Stimulated activated CD4-positive, alpha-beta T cell treated with anti-CD3 and anti-CD28 coated beads, Interleukin-4, amount 100 ng/mL, for 1 hour (primary cell): ENCODE data around the gene HSD17B8.
"Not testable (repeated sequence)": the region's sequence is repeated elsewhere in the genome, so short reads cannot be mapped to it uniquely, and the experiment has no call there.

Experiments used
- DNase-seq: peaks from one replicate; pipeline ENCODE4 v3.0.0-alpha.2; 2020

The HSD17B8 gene

DNA sequence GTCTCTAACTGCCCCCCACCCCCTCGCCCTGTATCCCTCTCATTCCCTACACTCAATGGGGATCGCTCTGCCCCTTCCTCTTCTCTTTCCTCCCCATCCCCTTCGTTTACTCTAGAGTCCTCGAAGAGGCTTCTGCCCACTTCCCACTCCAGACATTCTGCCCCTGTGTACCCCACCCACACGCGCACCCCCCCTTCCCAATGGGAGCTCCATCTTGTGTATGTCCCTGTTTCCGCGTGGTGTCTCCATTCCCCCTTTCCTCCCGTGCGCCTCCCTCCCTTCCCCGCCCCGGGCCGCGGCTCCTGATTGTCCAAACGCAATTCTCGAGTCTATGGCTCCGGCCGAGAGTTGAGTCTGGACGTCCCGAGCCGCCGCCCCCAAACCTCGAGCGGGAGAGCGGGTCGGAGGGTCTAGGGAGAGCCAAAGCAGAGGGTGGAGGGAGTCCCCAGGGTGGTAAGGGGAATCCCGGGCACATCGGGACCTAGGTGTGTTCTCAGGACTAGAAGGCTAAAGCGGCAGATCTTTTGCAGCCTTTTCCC, 3.2 kb downstream of the HSD17B8 start:
- peak; percentile 28 for DNase-seq

DNA sequence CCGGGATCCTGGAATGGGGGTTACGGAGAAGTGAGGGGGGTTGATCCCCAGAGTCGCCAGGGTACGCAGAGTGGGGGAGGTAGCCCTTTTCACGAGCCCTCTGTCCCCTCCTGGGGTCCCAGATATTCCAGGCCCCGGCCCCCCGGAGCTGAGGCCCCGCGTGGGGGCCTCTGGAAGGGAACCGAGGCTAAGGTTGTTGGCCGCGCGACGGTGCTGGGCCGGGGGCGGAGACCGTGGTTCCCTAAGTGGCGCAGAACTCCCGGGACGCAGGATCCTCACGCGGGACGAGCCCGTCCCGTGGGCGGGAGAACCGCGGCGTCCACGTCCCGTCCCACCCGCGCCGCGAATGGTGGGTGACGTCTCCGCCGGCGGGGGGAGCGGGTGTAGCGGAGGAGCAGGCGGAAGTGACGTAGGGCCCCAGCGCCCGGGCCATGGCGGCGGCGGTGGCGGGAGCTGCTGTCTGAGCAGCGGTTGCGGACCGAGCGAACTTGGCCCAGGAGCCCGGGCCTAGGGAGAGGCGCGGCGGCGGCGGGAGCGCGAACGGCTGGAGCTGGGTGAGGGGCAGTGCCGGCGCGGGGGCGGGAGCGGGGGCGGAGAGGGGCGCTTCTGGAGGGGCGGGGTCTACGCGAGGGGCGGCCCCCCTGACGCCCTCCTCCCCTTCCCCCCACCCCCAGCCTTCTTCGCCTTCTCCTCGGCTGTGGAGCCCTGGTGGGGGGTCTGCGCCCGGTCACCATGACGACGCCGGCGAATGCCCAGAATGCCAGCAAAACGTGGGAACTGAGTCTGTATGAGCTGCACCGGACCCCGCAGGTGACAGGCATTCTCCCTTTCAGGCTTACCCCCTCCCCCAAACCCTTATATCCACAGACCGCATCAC, 3.9 kb downstream of the HSD17B8 start, which contains the start of gene RING1:
RING1 (plus strand) TSS at position 410 of the 877 bp plus-strand sequence; CDS start at position 733, 323 bp downstream.
- peak; percentile 90 for DNase-seq

DNA sequence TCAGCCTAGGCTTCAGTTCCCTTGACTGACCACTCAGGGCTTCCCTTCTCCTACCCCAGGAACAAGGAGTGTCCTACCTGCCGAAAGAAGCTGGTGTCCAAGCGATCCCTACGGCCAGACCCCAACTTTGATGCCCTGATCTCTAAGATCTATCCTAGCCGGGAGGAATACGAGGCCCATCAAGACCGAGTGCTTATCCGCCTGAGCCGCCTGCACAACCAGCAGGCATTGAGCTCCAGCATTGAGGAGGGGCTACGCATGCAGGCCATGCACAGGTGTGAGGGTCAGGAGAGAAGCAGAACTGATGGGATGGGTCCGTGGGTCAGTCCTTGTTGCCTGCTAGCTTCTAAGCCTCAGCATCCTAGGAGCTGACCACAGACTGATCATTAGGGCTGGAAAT, 5.4 kb downstream of the HSD17B8 start:
- no peak for DNase-seq

DNA sequence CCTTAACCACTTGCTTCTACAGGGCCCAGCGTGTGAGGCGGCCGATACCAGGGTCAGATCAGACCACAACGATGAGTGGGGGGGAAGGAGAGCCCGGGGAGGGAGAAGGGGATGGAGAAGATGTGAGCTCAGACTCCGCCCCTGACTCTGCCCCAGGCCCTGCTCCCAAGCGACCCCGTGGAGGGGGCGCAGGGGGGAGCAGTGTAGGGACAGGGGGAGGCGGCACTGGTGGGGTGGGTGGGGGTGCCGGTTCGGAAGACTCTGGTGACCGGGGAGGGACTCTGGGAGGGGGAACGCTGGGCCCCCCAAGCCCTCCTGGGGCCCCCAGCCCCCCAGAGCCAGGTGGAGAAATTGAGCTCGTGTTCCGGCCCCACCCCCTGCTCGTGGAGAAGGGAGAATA, 6.7 kb downstream of the HSD17B8 start:
- no peak for DNase-seq

DNA sequence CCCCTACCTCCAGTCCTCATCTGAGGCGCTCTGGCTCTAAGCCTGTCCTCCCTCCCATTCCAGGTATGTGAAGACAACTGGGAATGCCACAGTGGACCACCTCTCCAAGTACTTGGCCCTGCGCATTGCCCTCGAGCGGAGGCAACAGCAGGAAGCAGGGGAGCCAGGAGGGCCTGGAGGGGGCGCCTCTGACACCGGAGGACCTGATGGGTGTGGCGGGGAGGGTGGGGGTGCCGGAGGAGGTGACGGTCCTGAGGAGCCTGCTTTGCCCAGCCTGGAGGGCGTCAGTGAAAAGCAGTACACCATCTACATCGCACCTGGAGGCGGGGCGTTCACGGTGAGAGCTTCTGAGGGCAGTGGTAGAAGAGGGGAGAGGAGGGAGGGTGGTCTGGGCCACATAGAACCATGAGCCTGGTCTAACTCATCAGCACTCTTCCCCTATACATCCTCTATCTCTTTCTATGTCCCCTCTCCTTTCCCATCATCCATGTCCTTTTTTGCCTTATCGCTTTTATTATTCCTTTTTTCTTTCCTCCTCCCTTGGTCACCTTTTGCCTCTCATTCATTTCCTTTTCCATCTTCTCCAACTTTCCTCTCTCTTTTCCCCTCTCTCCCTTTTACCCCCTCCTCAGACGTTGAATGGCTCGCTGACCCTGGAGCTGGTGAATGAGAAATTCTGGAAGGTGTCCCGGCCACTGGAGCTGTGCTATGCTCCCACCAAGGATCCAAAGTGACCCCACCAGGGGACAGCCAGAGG, 7.4 kb downstream of the HSD17B8 start:
- DNase-seq: no peak

DNA sequence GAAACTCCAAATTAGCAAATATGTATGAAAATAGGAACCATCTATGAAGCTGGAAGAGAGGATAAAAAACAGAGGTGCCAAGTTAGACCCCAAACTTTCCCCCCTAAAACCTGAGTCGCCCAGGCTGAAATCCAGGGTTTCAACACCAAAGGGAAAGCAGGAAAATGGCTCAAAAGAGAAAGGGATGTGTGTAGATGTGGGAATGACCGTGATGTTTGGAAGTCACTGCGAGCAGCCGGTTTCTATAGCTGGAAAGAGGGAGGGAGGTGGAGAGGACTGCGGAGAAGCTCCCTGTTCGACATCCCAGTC, 8.4 kb downstream of the HSD17B8 start:
- DNase-seq: no peak

DNA sequence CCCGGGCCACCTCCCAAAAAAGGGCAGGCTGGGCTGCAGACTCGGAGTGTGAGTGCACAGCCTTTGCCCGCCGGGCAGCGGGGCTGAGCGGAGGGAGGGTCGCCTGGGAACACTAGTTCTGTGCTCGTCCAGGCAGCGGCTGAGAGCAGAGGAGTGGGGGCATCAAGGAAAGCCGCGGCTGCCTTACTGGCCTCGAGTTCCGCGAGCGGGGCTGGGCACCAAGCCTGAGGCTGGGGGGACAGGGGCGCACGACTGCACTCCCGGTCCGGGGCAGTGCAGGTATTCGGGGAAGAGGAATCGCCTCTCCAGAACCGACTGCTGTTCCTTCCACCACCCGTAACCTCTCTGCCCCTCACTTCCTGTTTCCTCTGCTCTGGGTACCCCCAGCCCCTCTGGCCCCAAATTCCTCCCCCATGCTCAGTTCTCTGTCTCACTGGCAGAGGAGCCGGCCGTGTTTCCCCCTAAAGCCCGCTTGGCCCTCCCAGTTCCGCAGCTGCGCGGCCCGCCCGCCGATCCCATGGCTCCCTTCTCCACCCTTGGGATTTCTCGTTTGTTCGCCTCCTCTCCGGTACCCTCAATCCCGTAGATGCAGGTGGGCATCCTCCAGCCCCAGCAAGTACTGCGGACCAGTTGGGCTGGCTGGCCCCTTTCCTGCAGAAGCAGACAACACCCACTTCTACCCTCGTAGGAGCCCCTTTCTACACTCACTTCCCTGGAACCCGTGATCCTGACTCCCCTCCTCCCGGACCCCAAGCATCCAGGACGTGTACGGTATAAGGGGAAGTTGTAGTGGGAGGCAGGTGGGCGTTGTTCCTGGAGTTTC, 8.9 kb downstream of the HSD17B8 start:
- peak; percentile 22 for DNase-seq

DNA sequence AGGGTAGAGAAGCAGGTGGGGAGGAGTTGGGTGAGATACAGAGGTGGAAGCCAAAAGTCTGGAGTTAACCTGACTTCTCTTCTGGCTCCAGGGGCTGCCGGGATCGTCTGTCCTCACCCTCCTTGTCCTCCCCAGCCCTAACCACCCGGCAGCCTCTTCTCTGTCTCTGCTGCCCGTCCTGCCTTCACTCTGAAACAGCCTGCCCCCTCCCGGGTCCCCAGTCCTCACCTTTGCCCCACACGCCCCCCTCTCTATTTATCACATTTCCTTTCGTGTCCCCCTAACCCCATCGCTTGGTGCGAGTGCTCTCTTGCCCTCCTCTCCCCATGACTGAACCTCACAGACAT, 9.5 kb downstream of the HSD17B8 start:
- DNase-seq: no peak

DNA sequence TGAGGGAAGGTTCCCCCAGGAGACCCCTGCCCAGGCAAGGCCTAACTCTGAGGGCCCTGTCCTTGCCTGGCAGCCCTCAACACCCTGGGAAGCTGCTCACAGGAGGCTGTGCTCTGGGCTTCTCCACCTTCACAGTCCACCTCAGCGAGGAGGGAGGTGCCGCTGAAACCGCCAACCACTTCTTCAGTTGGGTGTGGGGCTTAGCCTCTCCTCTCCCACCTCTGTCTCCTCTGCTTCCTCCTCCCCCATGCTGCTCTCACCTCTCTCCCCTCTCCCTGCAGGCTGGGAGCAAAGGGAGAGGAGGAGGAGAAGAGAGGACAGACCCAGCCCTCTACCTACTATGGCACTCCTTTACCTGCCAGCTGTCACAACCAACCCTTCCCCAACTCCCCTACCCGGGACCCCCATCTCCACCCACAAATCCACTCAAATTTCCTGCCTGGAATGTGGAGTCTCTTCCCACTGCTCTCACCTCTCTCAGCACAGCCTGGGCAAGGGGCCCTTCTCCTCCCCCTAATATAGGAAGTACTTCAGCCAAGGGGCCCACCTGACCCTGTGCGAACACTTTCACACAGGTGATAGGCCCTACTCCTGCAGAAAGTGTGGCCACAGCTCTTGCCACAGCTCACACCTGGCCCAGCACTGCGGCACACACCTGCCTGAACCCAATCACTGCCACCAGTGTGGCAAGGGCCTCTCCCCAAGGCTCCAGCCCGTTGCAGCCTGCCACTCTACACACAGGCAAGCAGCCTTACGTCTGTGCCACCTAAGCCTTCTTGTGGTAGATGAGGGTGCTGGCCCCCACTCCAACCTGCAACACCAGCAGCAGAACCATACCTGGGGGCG, 11.0 kb downstream of the HSD17B8 start:
- DNase-seq: no peak

DNA sequence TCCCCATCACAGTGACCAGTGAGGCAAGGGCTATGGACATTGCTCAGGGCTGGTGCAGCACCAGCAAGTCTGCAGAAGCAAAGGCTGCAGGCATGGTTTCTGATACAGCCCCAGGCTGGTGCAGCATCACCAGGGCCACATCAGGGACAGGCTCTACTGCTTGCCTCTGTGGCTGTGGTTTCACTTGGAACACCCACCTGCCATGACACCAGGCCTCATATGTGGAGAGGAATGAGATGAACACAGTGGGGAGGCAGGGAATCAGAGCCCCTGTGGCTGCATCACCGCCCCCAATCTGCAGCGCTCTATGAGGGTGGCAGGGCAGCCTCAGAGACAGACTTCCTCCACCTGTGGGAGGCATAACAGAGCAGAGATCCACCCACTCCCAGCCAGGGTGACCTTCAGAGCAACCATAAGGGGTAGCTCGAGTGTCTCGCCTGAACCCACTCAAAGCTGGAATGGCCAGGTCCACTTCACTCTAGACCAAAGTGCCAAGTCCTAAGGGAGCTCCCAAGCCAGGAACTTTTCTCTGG, 11.7 kb downstream of the HSD17B8 start:
- no peak for DNase-seq

DNA sequence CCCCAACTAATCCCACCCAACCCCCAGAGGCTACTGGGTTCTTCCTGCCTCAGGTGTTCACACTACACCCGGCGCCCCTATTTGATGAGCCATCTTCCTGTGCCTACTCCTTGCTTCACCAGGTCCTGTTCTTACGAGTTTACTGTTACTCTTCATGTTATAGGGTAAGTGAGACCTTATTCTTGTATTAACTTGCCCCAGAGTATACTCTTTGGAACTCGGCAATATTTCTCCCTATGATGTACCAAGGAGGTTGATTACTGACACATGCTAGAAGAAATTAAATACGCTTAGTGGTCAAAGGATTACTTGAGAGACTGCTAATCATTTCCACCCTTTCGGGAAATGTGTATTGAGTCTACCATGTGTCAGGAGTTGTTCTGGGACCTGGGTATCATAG, 12.8 kb downstream of the HSD17B8 start:
- no peak for DNase-seq

DNA sequence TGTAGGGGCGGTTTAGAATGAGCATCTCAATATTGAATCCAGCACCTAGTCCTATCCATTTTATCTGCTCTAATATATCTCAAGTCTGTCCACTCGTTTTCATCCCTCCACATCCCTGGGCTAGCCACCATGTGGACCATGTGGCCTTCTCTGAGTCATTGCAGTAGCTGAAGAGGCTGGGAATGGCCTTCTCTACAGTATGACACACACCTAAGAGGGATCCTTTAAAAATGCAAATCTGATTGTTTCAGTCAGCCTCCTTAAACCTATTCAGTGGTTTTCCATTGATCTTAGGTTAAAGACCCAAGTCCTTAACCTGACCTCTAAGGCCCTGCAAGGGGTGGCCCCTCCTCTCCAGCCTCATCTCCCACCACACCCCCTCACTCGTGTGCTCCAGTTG, 13.2 kb downstream of the HSD17B8 start:
- DNase-seq: no peak

DNA sequence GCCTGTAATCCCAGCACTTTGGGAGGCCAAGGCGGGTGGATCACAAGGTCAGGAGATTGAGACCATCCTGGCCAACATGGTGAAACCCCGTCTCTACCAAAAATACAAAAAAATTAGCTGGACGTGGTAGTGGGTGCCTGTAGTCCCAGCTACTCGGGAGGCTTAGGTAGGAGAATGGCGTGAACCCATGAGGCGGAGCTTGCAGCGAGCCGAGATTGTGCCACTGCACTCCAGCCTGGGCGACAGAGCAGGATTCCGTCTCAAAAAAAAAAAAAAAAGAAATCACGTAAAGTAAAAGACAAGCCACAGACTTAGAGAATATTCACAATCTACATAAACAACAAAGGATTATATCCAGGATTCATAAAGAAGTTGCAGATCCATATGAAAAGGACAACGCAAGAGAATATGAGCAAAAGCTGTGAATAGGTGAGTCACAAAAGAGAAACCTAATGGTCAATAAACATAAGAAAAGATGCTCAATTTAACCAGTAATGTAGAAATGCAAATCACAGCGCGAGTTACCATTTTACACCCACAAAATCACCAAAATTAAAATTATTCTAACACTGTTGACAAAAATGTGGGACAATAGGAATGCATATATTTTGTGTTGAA, 22.2 kb downstream of the HSD17B8 start:
- not testable (repeated sequence) for DNase-seq

DNA sequence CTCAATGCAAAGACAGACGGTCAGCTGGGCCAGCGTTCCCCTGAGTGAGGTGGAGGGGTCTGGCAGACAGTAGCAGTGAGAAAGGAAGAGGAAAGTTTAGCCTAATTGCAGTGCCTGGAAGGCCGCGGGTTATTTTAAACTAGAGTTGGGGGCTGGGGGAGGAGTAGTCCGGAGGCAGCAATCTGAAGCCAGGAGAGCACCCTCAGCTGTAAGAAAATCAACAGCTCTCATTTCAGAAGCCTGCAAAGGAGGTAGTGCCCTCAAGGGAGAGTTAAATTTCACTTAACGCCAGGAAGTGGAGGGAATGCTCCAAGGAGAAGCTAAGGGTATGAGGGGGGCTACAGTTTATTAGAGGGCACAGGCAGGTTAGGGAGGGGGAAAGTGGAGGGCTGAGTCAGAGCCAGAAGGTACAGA, 30.8 kb downstream of the HSD17B8 start:
- no peak for DNase-seq

DNA sequence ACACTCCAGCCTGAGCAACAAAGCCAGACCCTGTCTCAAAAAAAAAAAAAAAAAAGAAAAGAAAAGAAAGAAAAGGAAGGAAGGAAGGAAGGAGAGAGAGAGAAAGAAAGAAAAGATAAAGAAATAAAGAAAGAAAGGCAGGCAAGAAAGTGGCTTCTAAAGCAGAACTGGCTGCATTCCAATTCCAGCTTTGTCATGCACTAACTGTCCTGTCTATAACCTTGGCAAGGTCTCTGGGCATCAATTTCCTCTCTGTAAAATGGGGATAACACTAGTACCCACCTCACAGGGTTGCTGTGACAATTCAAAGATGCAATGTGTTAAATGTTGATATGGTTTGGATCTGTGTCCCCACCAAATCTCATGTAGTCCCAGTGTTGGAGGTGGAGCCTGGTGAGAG, 31.9 kb downstream of the HSD17B8 start:
- no peak for DNase-seq

DNA sequence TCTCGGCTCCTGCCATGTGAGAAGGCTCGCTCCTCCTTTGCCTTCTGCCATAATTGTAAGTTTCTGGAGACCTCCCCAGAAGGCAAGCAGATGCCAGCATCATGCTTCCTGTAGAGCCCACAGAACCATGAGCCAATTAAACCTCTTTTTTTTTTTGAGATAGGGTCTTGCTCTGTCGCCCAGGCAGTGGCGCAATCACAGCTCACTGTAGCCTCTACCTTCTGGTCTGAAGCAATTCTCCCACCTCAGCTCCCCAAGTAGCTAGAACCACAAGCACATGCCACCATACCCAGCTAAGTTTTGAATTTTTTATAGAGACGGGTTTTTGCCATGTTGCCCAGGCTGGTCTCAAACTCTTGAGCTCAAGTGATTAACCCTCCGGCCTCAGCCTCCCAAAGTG, 32.4 kb downstream of the HSD17B8 start:
- DNase-seq: no peak

DNA sequence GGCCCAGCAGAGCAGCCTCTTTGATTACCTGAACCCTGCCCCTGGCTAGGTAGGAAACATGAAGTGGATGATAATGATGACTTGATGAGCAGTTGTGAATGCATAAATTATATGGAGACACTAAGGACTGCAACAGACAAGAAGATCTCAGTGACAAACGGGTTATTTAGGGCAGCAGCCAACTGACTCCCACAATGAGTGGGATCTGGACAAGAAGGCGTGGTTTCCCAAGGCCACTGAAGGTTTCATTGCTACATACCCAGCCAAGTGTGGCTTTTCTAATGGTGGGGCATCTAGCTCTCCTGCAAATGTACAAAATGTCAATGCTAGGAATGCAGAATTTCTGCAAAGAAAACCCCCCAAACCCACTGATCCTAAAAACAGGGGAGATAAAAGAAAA, 33.3 kb downstream of the HSD17B8 start:
- DNase-seq: no peak

DNA sequence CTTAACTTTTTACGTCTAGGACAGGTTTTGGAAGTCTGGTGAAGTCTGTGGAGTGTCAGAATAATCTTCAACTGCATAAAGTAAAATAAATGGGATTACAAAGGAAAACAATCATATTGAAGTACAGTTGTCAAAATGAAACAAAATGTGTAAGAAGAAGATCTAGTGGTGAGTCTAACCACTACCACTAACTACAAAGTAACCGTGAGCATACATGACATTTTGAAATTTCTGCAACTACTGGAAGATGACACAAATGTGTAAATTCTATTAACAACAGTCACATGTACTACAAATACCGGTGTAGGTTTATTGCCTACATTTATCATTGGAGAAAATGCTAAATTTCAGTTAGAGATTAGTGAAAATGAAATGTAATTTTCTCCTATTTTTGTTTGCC, 37.5 kb downstream of the HSD17B8 start:
- no peak for DNase-seq

DNA sequence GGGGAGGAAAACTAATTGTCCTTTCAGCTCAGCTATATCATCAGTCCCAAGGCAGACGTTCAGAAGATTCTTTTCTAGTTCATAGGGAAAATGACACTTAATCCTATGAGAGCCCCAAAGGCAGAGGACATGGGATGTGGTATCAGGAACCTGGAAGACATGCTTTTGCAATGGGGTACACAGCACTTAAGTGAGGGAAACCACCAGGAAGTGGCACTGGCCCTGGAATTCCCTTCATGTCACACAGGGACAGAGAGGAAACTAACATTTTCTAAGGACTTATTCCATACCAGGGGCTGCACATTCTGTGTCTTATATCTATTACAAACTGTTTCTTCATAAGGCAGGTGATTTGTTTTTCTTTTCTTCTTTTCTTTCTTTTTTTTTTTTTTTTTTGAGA, 39.0 kb downstream of the HSD17B8 start:
- no peak for DNase-seq

DNA sequence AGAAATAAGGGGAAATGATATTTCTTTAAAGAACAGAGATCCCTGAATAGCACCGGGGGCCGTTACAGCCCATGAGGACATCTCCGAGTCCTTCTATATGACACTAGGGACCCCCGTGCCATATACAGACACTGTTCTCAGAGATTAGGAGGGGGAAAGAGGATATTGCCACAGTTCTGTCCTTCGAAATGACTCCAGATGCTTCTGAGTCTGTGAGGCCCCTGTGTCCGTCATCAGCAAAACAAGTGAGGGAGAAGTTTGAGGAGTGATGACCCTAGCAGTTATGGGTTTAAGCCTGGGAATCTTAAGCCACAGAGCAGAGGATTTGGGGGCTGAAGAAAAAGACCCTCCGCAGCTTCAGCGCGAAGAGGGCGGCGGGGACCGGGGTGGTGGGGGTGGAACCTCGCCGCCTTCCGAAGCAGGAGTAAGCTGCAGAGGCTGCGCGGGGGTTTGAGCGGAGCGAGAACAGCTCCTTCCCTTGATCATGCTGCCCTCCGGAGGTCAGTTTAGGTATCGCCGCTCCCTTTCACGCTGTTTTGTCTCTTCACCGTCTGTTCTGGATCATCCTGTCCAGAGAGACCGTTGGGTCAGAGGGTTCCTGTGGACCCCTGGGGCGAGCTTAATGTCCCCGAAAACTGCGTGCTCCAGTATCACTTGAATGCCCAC, 43.7 kb downstream of the HSD17B8 start:
- DNase-seq: peak; percentile 93

DNA sequence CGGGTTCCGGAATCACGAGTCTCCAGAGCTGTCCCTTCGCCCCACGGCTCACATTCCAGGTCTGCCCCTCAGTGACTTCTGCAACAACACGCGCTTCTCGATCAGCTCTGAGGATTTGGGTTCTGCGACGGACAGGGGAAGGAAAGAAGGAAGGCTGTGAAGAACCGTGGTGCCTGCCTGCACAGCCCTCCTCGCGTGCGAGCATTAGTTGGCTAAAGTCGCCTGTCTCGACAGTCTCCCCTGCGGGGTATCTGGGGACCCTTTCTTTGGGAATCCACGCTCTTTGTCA, 44.1 kb downstream of the HSD17B8 start:
- no peak for DNase-seq
